Immature natural killer cell (primary cell): ENCODE results near the gene NTM. TPM values are rescaled to one million over a fixed set of nuclear protein-coding genes. Genes with fewer than 3 reads are reported as not detected.

ENCODE experiments used
- DNase-seq, 3 donors: peaks; one replicate each; pipeline ENCODE4 v3.0.0; 2022; ENCODE audit warnings: mixed read lengths in 1 of 3
- H3K27ac Mint-ChIP-seq, 6 donors: one replicate each; pipeline ENCODE4 v1.8.0; 2020; ENCODE audit warnings: mixed read lengths in 6 of 6, mild to moderate bottlenecking in 5 of 6, inconsistent platforms in 4 of 6, moderate library complexity in 3 of 6
- H3K27me3 Mint-ChIP-seq, 3 donors: one replicate each; pipeline ENCODE4 v1.8.0; 2020 to 2021; ENCODE audit warnings: low read depth in 3 of 3, mild to moderate bottlenecking in 3 of 3, mixed read lengths in 3 of 3, moderate library complexity in 3 of 3, inconsistent platforms in 1 of 3
- H3K36me3 Mint-ChIP-seq, 3 donors: one replicate each; pipeline ENCODE4 v1.8.0; 2020; ENCODE audit warnings: mixed read lengths in 3 of 3, inconsistent platforms in 2 of 3, mild to moderate bottlenecking in 2 of 3
- H3K4me1 Mint-ChIP-seq, 2 donors: one replicate each; pipeline ENCODE4 v1.8.0; 2020; ENCODE audit warnings: inconsistent platforms in 2 of 2, mild to moderate bottlenecking in 2 of 2, mixed read lengths in 2 of 2, moderate library complexity in 1 of 2
- H3K4me3 Mint-ChIP-seq, 5 donors: one replicate each; pipeline ENCODE4 v1.8.0; 2020; ENCODE audit warnings: mild to moderate bottlenecking in 5 of 5, mixed read lengths in 5 of 5, inconsistent platforms in 3 of 5, moderate library complexity in 3 of 5
- H3K9me3 Mint-ChIP-seq, 6 donors: one replicate each; pipeline ENCODE4 v1.8.0; 2020; ENCODE audit warnings: mild to moderate bottlenecking in 6 of 6, mixed read lengths in 6 of 6, inconsistent platforms in 4 of 6, moderate library complexity in 3 of 6
- polyA plus RNA-seq, 3 donors: library from polyadenylated mRNA; unstranded; fragments of 300-500 nt; fragmentation: Illumina TruSeq; gene quantifications; one replicate each; pipeline ENCODE4 v1.2.3, GENCODE V29; 2021

Gene NTM
- polyA plus RNA-seq, 3 donors from 2014 or later = not detected

GRCh38 chr11:131522851-131523250 is 152.4 kb downstream of the NTM start:
- H3K27ac Mint-ChIP-seq = no peak overlapping the region

GRCh38 chr11:131530407-131530806 is 160.0 kb downstream of the NTM start:
- Mint-ChIP-seq H3K27me3 (peaks cover 0 to 3% (median 0%) of the 10 kb centered on the region in 3 donors), H3K9me3 (peaks cover 0 to 3% (median 0%) of the 10 kb centered on the region in 6 donors), H3K27ac (no peak overlapping the region), H3K4me1 (no peaks in the 10 kb centered on the region), H3K4me3 (no peak overlapping the region), H3K36me3 (no peaks in the 10 kb centered on the region)
- no peak for DNase-seq

More at GRCh38 chr11:131522851-131523250, 152.4 kb downstream of the NTM start:
- Mint-ChIP-seq H3K27me3 (peaks cover 0 to 2% (median 0%) of the 10 kb centered on the region in 3 donors), H3K4me3 (no peak overlapping the region), H3K9me3 (peaks cover 0 to 3% (median 0%) of the 10 kb centered on the region in 6 donors), H3K4me1 (no peaks in the 10 kb centered on the region), H3K36me3 (no peaks in the 10 kb centered on the region)
- no peak for DNase-seq

- Mint-ChIP-seq H3K9me3 (no peaks in the 10 kb centered on the region), H3K4me1 (no peaks in the 10 kb centered on the region), H3K27ac (no peak overlapping the region), H3K4me3 (no peak overlapping the region), H3K36me3 (no peaks in the 10 kb centered on the region), H3K27me3 (peaks cover 0 to 2% (median 1%) of the 10 kb centered on the region in 3 donors)
- no peak for DNase-seq
These were observed 162.7 kb downstream of the NTM start for GRCh38 chr11:131533149-131533548.

- no peak for DNase-seq
- H3K4me3 Mint-ChIP-seq = no peak overlapping the region
- H3K27ac Mint-ChIP-seq = no peak overlapping the region
- H3K36me3 Mint-ChIP-seq = no peaks in the 10 kb centered on the region
- H3K27me3 Mint-ChIP-seq = peaks cover 0 to 4% (median 1%) of the 10 kb centered on the region in 3 donors
- no peaks in the 10 kb centered on the region for H3K4me1 Mint-ChIP-seq
- H3K9me3 Mint-ChIP-seq = no peaks in the 10 kb centered on the region
These were observed 163.6 kb downstream of the NTM start for GRCh38 chr11:131533998-131534397.

- no peaks in the 10 kb centered on the region for H3K4me1 Mint-ChIP-seq
- H3K36me3 Mint-ChIP-seq = no peaks in the 10 kb centered on the region
- H3K9me3 Mint-ChIP-seq = peaks cover 0 to 5% (median 0%) of the 10 kb centered on the region in 6 donors
- no peak for DNase-seq
- H3K27me3 Mint-ChIP-seq = peaks cover 0 to 4% (median 1%) of the 10 kb centered on the region in 3 donors
- no peak overlapping the region for H3K4me3 Mint-ChIP-seq
- no peak overlapping the region for H3K27ac Mint-ChIP-seq
These were observed 164.2 kb downstream of the NTM start for GRCh38 chr11:131534611-131535010.

- Mint-ChIP-seq H3K4me1 (no peaks in the 10 kb centered on the region), H3K36me3 (peaks cover 0 to 3% (median 0%) of the 10 kb centered on the region in 3 donors), H3K27me3 (peaks cover 0 to 4% (median 0%) of the 10 kb centered on the region in 3 donors), H3K4me3 (no peak overlapping the region), H3K9me3 (peaks cover 0 to 10% (median 0%) of the 10 kb centered on the region in 6 donors), H3K27ac (no peak overlapping the region)
- DNase-seq = no peak
These were observed 165.7 kb downstream of the NTM start for GRCh38 chr11:131536159-131536558.

- Mint-ChIP-seq H3K9me3 (peaks cover 0 to 10% (median 0%) of the 10 kb centered on the region in 6 donors), H3K27ac (no peak overlapping the region), H3K27me3 (peaks cover 0 to 4% (median 0%) of the 10 kb centered on the region in 3 donors), H3K4me3 (no peak overlapping the region), H3K36me3 (peaks cover 0 to 3% (median 0%) of the 10 kb centered on the region in 3 donors), H3K4me1 (no peaks in the 10 kb centered on the region)
- no peak for DNase-seq
These were observed 166.8 kb downstream of the NTM start for GRCh38 chr11:131537196-131537595.

GRCh38 chr11:131537748-131538147 is 167.3 kb downstream of the NTM start:
- no peaks in the 10 kb centered on the region for H3K4me1 Mint-ChIP-seq
- H3K27me3 Mint-ChIP-seq = peaks cover 2 to 4% (median 3%) of the 10 kb centered on the region in 3 donors
- peaks cover 0 to 3% (median 0%) of the 10 kb centered on the region in 3 donors for H3K36me3 Mint-ChIP-seq
- H3K9me3 Mint-ChIP-seq = peaks cover 0 to 10% (median 0%) of the 10 kb centered on the region in 6 donors
- no peak overlapping the region for H3K4me3 Mint-ChIP-seq
- no peak overlapping the region for H3K27ac Mint-ChIP-seq
- DNase-seq = no peak

- Mint-ChIP-seq H3K27ac (no peak overlapping the region), H3K36me3 (peaks cover 0 to 3% (median 0%) of the 10 kb centered on the region in 3 donors), H3K9me3 (peaks cover 0 to 10% (median 0%) of the 10 kb centered on the region in 6 donors), H3K27me3 (peaks cover 2 to 7% (median 4%) of the 10 kb centered on the region in 3 donors), H3K4me1 (no peaks in the 10 kb centered on the region), H3K4me3 (no peak overlapping the region)
- DNase-seq = no peak
These were observed 167.9 kb downstream of the NTM start for GRCh38 chr11:131538322-131538721.

DNA sequence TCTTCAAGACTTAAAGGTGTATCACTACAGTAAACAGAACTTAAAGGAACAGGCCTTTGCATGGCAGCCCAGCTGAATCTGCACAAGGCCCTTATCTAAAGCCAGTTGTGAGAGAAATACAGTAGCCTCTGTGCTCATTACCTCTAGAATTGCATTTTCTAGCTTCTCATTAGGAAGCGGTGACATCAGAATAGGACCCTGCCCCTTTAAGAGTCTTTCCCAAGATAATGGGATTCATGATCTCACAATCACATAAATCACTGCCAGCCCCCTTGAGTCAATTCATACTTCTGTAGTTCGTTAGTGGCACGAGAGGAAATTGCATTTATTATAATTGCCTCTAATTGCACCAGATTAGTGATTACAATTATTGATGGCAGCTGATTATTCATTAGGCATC is 170.3 kb downstream of the NTM start:
- no peak for DNase-seq
- peaks cover 0 to 10% (median 0%) of the 10 kb centered on the region in 6 donors for H3K9me3 Mint-ChIP-seq
- peaks cover 0 to 3% (median 0%) of the 10 kb centered on the region in 3 donors for H3K36me3 Mint-ChIP-seq
- H3K27ac Mint-ChIP-seq = no peak overlapping the region
- H3K4me3 Mint-ChIP-seq = no peak overlapping the region
- peaks cover 2 to 7% (median 4%) of the 10 kb centered on the region in 3 donors for H3K27me3 Mint-ChIP-seq
- H3K4me1 Mint-ChIP-seq = no peaks in the 10 kb centered on the region

- H3K27me3 Mint-ChIP-seq = peaks cover 0 to 7% (median 2%) of the 10 kb centered on the region in 3 donors
- H3K27ac Mint-ChIP-seq = no peak overlapping the region
- H3K4me1 Mint-ChIP-seq = no peaks in the 10 kb centered on the region
- H3K9me3 Mint-ChIP-seq = peaks cover 0 to 10% (median 0%) of the 10 kb centered on the region in 6 donors
- no peak overlapping the region for H3K4me3 Mint-ChIP-seq
- no peak for DNase-seq
- H3K36me3 Mint-ChIP-seq = peaks cover 0 to 3% (median 0%) of the 10 kb centered on the region in 3 donors
These were observed 173.1 kb downstream of the NTM start for GRCh38 chr11:131543389-131544025.

DNA sequence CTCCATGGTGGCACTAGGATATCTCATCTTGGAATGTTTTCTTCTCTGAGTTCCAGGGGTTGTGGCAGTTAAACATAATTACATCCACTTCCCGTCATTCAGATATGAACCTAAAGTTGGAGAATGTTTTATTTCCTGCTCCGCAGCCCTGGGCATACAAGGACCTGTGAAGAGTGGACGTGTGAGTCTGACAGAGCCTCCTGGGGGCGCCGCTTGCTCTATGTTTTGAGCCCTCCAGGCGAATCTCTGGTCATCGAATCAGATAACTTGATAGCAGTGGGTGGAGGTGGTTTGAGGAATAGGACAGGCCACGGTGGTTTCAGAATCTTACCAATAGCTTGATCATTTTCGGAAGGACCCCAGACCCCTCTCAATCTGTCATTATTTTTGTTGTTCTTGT is 174.2 kb downstream of the NTM start:
- no peak for DNase-seq
- no peak overlapping the region for H3K27ac Mint-ChIP-seq
- H3K9me3 Mint-ChIP-seq = peaks cover 0 to 5% (median 0%) of the 10 kb centered on the region in 6 donors
- no peaks in the 10 kb centered on the region for H3K4me1 Mint-ChIP-seq
- peaks cover 0 to 7% (median 2%) of the 10 kb centered on the region in 3 donors for H3K27me3 Mint-ChIP-seq
- no peak overlapping the region for H3K4me3 Mint-ChIP-seq
- H3K36me3 Mint-ChIP-seq = peaks cover 0 to 3% (median 0%) of the 10 kb centered on the region in 3 donors

- H3K4me1 Mint-ChIP-seq = no peaks in the 10 kb centered on the region
- no peak overlapping the region for H3K27ac Mint-ChIP-seq
- H3K9me3 Mint-ChIP-seq = peaks cover 0 to 2% (median 0%) of the 10 kb centered on the region in 6 donors
- no peaks in the 10 kb centered on the region for H3K36me3 Mint-ChIP-seq
- DNase-seq = no peak
- no peak overlapping the region for H3K4me3 Mint-ChIP-seq
- H3K27me3 Mint-ChIP-seq = peaks cover 0 to 7% (median 2%) of the 10 kb centered on the region in 3 donors
These were observed 175.9 kb downstream of the NTM start for GRCh38 chr11:131546218-131546895.

- Mint-ChIP-seq H3K36me3 (peaks cover 0 to 4% (median 0%) of the 10 kb centered on the region in 3 donors), H3K4me3 (no peak overlapping the region), H3K27me3 (peaks cover 0 to 6% (median 0%) of the 10 kb centered on the region in 3 donors), H3K9me3 (peaks cover 0 to 2% (median 0%) of the 10 kb centered on the region in 6 donors), H3K4me1 (no peaks in the 10 kb centered on the region), H3K27ac (no peak overlapping the region)
- DNase-seq = no peak
These were observed 178.7 kb downstream of the NTM start for GRCh38 chr11:131549099-131549498.
